Limb (tissue), 2 donors: ENCODE results near the gene CAMTA1.
A peak's percentile ranks its signal among the peaks of the same experiment; 100 is the strongest.

Source experiments
- DNase-seq, 2 donors: peaks; one replicate each; pipeline ENCODE4 v3.0.0-alpha.2; 2016; ENCODE audit errors: extremely low spot score in 2 of 2

Gene CAMTA1

GRCh38 chr1:6971048-6971447 lies 185.8 kb downstream of the CAMTA1 start:
- DNase-seq = no peak

GRCh38 chr1:6971699-6972098 lies 186.4 kb downstream of the CAMTA1 start:
- no peak for DNase-seq

GRCh38 chr1:6972399-6972798 lies 187.1 kb downstream of the CAMTA1 start:
- DNase-seq = no peak

- DNase-seq = no peak
Measured at GRCh38 chr1:6975331-6976043, 190.2 kb downstream of the CAMTA1 start.

GRCh38 chr1:6976044-6976375 lies 190.8 kb downstream of the CAMTA1 start:
- DNase-seq = no peak

- DNase-seq = no peak
Measured at GRCh38 chr1:6979003-6979613, 193.9 kb downstream of the CAMTA1 start.

- DNase-seq = no peak
Measured at GRCh38 chr1:6981595-6981994, 196.3 kb downstream of the CAMTA1 start.

GRCh38 chr1:6982443-6982842 lies 197.2 kb downstream of the CAMTA1 start:
- DNase-seq = no peak

GRCh38 chr1:6982860-6983259 lies 197.6 kb downstream of the CAMTA1 start:
- DNase-seq = no peak

- no peak for DNase-seq
Measured at GRCh38 chr1:6984536-6984935, 199.3 kb downstream of the CAMTA1 start.

- DNase-seq = peak; percentile 66 to 71
Measured at GRCh38 chr1:6984986-6985385, 199.7 kb downstream of the CAMTA1 start.

- DNase-seq = no peak
Measured at GRCh38 chr1:6985549-6986276, 200.5 kb downstream of the CAMTA1 start.

- DNase-seq = no peak
Measured at GRCh38 chr1:6986281-6986680, 201.0 kb downstream of the CAMTA1 start.

GRCh38 chr1:6987940-6988339 lies 202.7 kb downstream of the CAMTA1 start:
- no peak for DNase-seq

GRCh38 chr1:6988796-6989195 lies 203.5 kb downstream of the CAMTA1 start:
- no peak for DNase-seq

- no peak for DNase-seq
Measured at GRCh38 chr1:6989212-6990159, 204.2 kb downstream of the CAMTA1 start.

- DNase-seq = no peak
Measured at GRCh38 chr1:6991266-6991665, 206.0 kb downstream of the CAMTA1 start.

GRCh38 chr1:6995789-6996188 lies 210.5 kb downstream of the CAMTA1 start:
- DNase-seq = no peak

- no peak for DNase-seq
Measured at GRCh38 chr1:6996371-6996770, 211.1 kb downstream of the CAMTA1 start.

- no peak for DNase-seq
Measured at GRCh38 chr1:6996866-6997265, 211.6 kb downstream of the CAMTA1 start.

GRCh38 chr1:6998267-6998666 lies 213.0 kb downstream of the CAMTA1 start:
- DNase-seq = no peak

GRCh38 chr1:6999826-7000225 lies 214.6 kb downstream of the CAMTA1 start:
- no peak for DNase-seq
